ENCODE results near the gene ABTB2.

DNA sequence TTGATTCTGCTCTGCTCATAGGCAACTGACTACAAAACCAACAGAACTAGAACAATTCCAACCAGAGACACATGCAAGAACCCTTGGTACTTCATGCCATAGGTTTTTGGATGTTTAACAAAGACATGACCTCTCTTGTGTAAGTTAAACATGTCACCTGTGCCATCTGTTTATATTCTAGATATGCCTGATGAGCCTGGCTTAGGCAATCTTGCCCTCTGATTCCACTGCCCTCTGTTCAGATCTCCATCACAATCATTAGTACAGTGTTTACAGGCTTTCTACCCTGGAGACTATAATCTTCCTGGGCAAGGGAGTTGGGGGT is 40.8 kb downstream of the ABTB2 start:
- TF ChIP-seq, protein P1, sequence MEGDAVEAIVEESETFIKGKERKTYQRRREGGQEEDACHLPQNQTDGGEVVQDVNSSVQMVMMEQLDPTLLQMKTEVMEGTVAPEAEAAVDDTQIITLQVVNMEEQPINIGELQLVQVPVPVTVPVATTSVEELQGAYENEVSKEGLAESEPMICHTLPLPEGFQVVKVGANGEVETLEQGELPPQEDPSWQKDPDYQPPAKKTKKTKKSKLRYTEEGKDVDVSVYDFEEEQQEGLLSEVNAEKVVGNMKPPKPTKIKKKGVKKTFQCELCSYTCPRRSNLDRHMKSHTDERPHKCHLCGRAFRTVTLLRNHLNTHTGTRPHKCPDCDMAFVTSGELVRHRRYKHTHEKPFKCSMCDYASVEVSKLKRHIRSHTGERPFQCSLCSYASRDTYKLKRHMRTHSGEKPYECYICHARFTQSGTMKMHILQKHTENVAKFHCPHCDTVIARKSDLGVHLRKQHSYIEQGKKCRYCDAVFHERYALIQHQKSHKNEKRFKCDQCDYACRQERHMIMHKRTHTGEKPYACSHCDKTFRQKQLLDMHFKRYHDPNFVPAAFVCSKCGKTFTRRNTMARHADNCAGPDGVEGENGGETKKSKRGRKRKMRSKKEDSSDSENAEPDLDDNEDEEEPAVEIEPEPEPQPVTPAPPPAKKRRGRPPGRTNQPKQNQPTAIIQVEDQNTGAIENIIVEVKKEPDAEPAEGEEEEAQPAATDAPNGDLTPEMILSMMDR (IDR thresholded peaks at IDR 0.05) = no peak
- TF ChIP-seq POLR2A (IDR thresholded peaks at IDR 0.05) = no peak

All from Peyer's patch (tissue), 4 donors.